Measurements from ENCODE around the gene ZC3H13.
A peak's percentile ranks its signal among the peaks of the same experiment; 100 is the strongest.

Gene ZC3H13

GRCh38 chr13:46052319-46053161 is at the start of gene ZC3H13:
Gene ZC3H13, minus strand, starts transcription at chr13:46052746. Its CDS starts 7,239 bp downstream, at chr13:46045507.
- no peak for TF ChIP-seq GATA3 (IDR thresholded peaks at IDR 0.05; ENCODE audit: low read depth, low read length)
- peak; percentile 49 for TF ChIP-seq GATA2 (IDR thresholded peaks at IDR 0.05; ENCODE audit: low read depth, low read length)

DNA sequence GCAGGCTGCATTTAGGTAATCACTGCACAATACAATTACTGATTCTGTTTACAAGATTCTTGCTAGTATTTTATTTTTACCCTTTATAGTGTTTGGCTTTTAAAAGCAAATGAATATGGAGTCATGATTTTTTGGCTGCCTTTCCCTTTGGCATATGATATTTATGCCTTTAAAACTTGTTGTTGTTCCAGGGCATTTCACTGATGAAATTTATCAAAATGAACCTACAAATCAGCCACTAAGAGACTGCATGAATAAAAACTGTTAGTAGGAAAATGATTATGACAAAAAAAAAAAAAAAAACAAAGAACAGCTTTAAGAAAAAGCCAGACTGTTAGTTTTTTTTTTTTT is 49.7 kb upstream of the ZC3H13 start:
- TF ChIP-seq GATA2 (IDR thresholded peaks at IDR 0.05; ENCODE audit: low read depth, low read length) (no peak), GATA3 (IDR thresholded peaks at IDR 0.05; ENCODE audit: low read depth, low read length) (no peak)

DNA sequence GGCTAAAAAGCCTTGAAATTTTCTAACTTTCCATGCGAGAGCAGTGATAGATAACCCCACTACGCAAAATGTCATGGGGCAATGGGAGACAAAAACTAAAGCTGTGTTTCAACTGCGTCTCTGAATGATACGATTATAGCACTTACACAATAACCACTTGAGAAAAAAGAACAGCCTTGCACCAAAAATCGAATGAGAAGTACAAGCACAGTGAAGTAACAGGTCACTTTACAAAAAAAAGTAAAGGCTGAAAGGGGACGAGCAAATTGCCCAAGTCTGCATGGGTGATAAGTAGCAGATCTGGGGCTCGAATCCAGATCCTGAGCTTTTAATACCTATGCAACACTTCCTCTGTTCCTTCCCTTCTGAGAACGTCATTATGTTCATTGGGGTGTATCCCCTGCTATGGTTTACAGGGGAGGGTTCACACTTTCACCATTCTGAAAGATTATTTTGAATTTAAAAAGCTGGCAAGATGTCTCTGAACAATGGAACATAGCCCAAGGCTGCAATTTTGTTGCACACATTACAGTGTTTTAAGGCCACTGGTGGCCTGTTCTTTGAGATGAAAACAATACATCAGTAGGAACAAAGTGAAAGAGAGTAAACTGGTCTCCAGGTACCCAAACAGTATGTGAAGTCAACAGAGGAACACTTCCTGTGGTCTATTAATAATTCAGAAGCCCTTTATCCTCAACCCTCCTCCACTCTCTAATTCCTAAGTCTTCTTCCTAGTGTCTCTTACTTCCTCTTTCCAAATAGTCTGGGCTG is 49.1 kb upstream of the ZC3H13 start:
- TF ChIP-seq GATA3 (IDR thresholded peaks at IDR 0.05; ENCODE audit: low read depth, low read length) (no peak), GATA2 (IDR thresholded peaks at IDR 0.05; ENCODE audit: low read depth, low read length) (no peak)

DNA sequence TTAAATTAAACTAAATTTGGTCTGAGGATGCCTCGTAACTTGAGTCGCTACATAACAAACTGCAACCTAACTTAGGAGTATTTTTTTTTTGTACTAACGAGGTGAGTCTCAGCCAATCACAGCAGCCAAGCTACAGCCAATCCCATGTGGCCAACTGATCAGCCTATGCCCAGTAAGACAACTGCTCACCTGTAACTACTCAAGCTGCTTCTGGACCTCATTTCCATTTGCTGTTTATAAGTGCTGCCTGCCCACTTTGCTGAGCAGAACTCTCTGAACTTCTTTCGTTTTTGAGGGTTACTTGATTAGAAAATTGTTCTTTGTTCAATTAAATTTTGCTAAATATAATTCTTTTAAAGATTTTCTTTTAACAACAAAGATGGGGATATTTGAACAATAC is 48.5 kb upstream of the ZC3H13 start:
- TF ChIP-seq GATA3 (IDR thresholded peaks at IDR 0.05; ENCODE audit: low read depth, low read length) = no peak
- TF ChIP-seq GATA2 (IDR thresholded peaks at IDR 0.05; ENCODE audit: low read depth, low read length) = no peak

DNA sequence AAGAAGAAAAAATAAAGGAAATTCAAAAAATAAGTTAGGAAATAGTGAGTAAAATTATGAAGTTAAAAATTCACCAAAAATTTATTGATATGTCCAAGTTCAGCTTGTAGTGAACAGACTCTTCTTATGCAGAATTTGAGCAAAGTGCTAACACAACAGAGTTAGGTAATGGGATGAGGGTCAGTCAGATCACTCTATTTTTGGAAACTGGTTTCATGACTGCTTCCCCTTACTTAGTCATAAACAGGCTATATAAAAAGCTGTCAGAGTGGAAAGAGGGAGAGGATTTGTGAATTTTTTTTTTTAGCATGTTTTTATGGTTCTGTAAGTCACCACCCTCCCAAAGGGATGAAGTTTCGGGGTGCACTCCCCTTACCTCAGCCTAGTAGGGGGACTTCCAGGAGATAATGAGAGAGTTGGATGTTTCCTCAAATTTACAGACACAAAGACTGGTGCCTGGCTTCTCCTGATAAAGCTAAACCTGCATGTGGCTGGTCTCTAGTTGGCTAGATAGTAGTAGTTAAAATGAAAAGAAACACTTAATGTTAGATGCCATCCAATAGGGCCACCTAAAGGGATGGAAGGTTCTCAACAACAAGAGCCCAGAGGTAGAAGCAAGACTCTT is 47.8 kb upstream of the ZC3H13 start:
- TF ChIP-seq GATA3 (IDR thresholded peaks at IDR 0.05; ENCODE audit: low read depth, low read length) (no peak), GATA2 (IDR thresholded peaks at IDR 0.05; ENCODE audit: low read depth, low read length) (no peak)

- TF ChIP-seq GATA3 (IDR thresholded peaks at IDR 0.05; ENCODE audit: low read depth, low read length) (no peak), GATA2 (IDR thresholded peaks at IDR 0.05; ENCODE audit: low read depth, low read length) (no peak)
Measured at GRCh38 chr13:46097663-46098062, 45.1 kb upstream of the ZC3H13 start.

GRCh38 chr13:46097015-46097414 is 44.5 kb upstream of the ZC3H13 start:
- TF ChIP-seq GATA2 (IDR thresholded peaks at IDR 0.05; ENCODE audit: low read depth, low read length) (no peak), GATA3 (IDR thresholded peaks at IDR 0.05; ENCODE audit: low read depth, low read length) (no peak)

DNA sequence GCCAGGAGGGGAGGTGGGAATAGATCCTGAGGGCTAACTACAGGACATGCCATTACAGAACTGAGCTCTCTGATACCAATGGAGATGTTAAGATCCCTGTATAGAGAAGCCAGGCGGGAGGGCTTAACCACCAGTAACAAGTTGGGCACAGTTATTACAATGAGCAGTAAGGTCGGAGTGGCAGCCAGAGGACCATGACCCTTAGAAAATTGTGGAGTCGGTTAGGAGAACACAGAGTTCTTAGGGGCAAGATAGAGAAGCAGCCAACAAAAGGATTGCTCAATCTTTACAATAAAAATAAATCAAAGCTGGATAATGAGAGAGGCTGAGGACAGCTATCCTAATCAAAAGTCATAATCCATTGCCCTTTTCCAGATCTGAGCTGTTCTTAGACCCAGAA is 41.9 kb upstream of the ZC3H13 start:
- TF ChIP-seq GATA3 (IDR thresholded peaks at IDR 0.05; ENCODE audit: low read depth, low read length) (no peak), GATA2 (IDR thresholded peaks at IDR 0.05; ENCODE audit: low read depth, low read length) (no peak)

DNA sequence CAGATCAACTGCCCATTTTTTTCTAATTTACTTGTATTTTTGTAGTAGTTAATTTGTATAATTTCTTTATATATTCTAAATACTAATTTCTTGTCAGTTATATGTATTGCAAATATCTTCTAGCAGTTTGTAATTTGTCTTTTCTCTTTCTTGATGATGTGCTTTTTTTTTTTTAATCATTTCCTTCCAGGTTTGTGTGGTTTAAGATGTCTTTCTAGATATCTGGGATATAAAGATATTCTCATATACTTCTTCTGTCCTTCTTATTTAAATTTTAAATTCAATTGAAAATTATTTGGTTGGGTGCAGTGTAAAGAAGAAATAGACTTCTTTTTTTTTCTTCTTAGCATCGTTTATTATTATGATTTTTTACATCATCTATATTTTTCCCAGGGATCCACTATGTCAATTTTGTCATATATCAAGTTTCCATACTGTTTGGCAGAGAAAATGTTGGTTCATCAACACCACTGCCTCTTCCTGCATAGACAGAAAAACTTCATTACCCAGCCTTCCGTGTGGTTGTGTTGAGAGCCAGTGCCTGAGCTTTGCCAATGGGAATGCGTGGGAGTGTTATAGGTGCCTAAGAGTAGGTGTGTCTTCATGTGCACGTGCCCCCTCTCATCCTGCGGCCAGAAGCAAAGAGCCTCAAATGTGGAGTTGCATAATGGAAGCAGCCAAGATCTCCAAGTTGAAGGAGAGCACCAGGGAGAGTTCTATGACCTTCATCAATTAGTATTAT is 36.4 kb upstream of the ZC3H13 start:
- TF ChIP-seq GATA3 (IDR thresholded peaks at IDR 0.05; ENCODE audit: low read depth, low read length) (no peak), GATA2 (IDR thresholded peaks at IDR 0.05; ENCODE audit: low read depth, low read length) (no peak)

- TF ChIP-seq GATA3 (IDR thresholded peaks at IDR 0.05; ENCODE audit: low read depth, low read length) (no peak), GATA2 (IDR thresholded peaks at IDR 0.05; ENCODE audit: low read depth, low read length) (no peak)
Measured at GRCh38 chr13:46087481-46087880, 34.9 kb upstream of the ZC3H13 start.

GRCh38 chr13:46086985-46087384 is 34.4 kb upstream of the ZC3H13 start:
- TF ChIP-seq GATA2 (IDR thresholded peaks at IDR 0.05; ENCODE audit: low read depth, low read length) (no peak), GATA3 (IDR thresholded peaks at IDR 0.05; ENCODE audit: low read depth, low read length) (no peak)

- TF ChIP-seq GATA3 (IDR thresholded peaks at IDR 0.05; ENCODE audit: low read depth, low read length) (no peak), GATA2 (IDR thresholded peaks at IDR 0.05; ENCODE audit: low read depth, low read length) (no peak)
Measured at GRCh38 chr13:46086421-46086922, 33.9 kb upstream of the ZC3H13 start.

- TF ChIP-seq GATA3 (IDR thresholded peaks at IDR 0.05; ENCODE audit: low read depth, low read length) (no peak), GATA2 (IDR thresholded peaks at IDR 0.05; ENCODE audit: low read depth, low read length) (no peak)
Measured at GRCh38 chr13:46085737-46086136, 33.2 kb upstream of the ZC3H13 start.

GRCh38 chr13:46082324-46082723 is 29.8 kb upstream of the ZC3H13 start:
- TF ChIP-seq GATA2 (IDR thresholded peaks at IDR 0.05; ENCODE audit: low read depth, low read length) (no peak), GATA3 (IDR thresholded peaks at IDR 0.05; ENCODE audit: low read depth, low read length) (no peak)
